NCI-H748 (cell line): ENCODE results near the gene S100A9.
"Not testable (repeated sequence)": the region's sequence is repeated elsewhere in the genome, so short reads cannot be mapped to it uniquely, and the experiment has no call there.

Experiments
- DNase-seq: peaks from one replicate; lab custom pipeline; 2025; ENCODE audit not compliant: unreplicated experiment; lab: John Stamatoyannopoulos, UW

The S100A9 gene

DNA sequence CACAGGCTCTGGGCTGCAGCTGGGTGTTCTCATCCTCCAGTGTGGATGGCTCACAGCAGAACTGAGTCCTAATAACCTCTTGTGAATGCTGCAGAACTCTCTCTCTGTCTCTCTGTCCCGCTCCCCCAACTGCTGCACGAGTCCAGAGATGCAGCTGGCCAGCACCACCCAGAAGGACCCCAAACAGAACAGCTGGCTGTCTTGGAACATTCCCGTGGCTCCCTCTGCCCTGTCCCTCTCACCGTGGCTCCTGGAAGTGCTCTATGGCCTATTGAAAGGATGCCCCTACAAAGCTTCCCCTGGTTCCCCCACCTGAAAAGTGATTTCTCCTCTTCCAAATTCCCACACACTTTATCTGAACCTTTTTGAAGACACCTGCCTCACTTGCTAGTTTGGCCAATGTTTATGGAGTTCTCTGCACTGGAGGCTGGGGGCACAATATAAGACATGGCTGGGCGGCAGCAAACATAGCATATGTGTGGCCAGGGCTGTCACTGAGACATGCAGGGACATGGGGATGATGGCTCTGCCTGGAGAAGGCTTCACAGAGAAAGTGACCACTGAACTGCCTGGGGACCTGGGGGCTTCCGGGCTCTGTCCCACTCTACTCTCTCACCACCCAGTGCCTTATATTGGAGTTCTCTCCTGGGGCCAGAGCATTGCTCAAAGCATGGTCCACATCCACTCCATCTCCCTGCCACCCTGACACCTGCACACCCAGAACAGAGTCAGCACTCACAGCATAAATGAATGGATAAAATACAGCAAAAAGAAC is 48.4 kb downstream of the S100A9 start:
- not testable (repeated sequence) for DNase-seq

DNA sequence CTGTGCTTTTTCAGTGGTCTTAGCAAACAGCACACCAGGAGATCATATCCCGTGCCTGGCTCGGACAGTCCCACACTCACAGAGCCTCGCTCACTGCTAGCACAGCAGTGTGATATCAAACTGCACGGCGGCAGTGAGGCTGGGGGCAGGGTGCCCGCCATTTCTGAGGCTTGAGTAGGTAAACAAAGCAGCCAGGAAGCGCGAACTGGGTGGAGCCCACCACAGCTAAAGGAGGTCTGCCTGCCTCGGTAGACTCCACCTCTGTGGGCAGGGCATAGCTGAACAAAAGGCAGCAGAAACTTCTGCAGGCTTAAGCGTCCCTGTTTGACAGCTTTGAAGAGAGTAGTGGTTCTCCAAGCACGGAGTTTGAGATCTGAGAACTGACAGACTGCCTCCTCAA is 49.6 kb downstream of the S100A9 start:
- peak; percentile 87 for DNase-seq
